Skeletal muscle tissue (tissue), 4 donors: ENCODE data around the gene ABCC4. TPM values are rescaled to one million over a fixed set of nuclear protein-coding genes. Genes with fewer than 3 reads are reported as not detected.

ENCODE experiments used
- H3K27ac ChIP-seq: one replicate; pipeline ENCODE4 v1.7.0; 2013; ENCODE audit warnings: mild to moderate bottlenecking, low read depth, low read length, inconsistent platforms
- H3K27me3 ChIP-seq, 3 donors: one replicate each; pipeline ENCODE4 v1.7.0; 2013; ENCODE audit warnings: low read length in 3 of 3; ENCODE audit not compliant: control insufficient read depth in 3 of 3, insufficient read depth in 3 of 3
- H3K36me3 ChIP-seq, 3 donors: one replicate each; pipeline ENCODE4 v1.7.0; 2013; ENCODE audit warnings: low read length in 3 of 3; ENCODE audit not compliant: control insufficient read depth in 3 of 3, insufficient read depth in 3 of 3
- H3K4me1 ChIP-seq, 3 donors: one replicate each; pipeline ENCODE4 v1.7.0; 2013; ENCODE audit warnings: low read length in 3 of 3, mild to moderate bottlenecking in 3 of 3; ENCODE audit not compliant: control insufficient read depth in 3 of 3, insufficient read depth in 3 of 3
- H3K4me3 ChIP-seq, 3 donors: one replicate each; pipeline ENCODE4 v1.7.0; 2013; ENCODE audit warnings: low read length in 3 of 3
- H3K9ac ChIP-seq, 3 donors: one replicate each; pipeline ENCODE4 v1.7.0; 2013; ENCODE audit warnings: low read length in 3 of 3, mild to moderate bottlenecking in 3 of 3, moderate library complexity in 2 of 3, low read depth in 1 of 3
- H3K9me3 ChIP-seq, 3 donors: one replicate each; pipeline ENCODE4 v1.7.0; 2013; ENCODE audit warnings: low read length in 3 of 3; ENCODE audit not compliant: control insufficient read depth in 3 of 3
- total RNA-seq: library from RNA; depleted of rRNA; stranded (reverse); fragments of >200 nt; gene quantifications from one replicate; pipeline ENCODE4 v1.2.3, GENCODE V29; 2014
- donor health status: Osteomylitis.

Gene ABCC4
- total RNA-seq, 1 donor from 2014 or later: 5.2 TPM

GRCh38 chr13:95003019-95003813 is 298.0 kb downstream of the ABCC4 start:
- Histone ChIP-seq H3K4me3 (peak overlapping the region in 2 of 3 donors; percentile 52 to 54), H3K27me3 (peaks cover 0 to 10% (median 0%) of the 10 kb centered on the region in 3 donors), H3K9ac (peak overlapping the region in 2 of 3 donors; percentile 47 to 68), H3K9me3 (no peaks in the 10 kb centered on the region), H3K4me1 (peaks cover 0 to 8% (median 2%) of the 10 kb centered on the region in 3 donors), H3K27ac (no peak overlapping the region), H3K36me3 (no peaks in the 10 kb centered on the region)

GRCh38 chr13:95002126-95002525 is 299.1 kb downstream of the ABCC4 start:
- H3K36me3 ChIP-seq: no peaks in the 10 kb centered on the region
- no peak overlapping the region for H3K4me3 ChIP-seq
- no peaks in the 10 kb centered on the region for H3K9me3 ChIP-seq
- H3K27me3 ChIP-seq: peaks cover 0 to 10% (median 0%) of the 10 kb centered on the region in 3 donors
- peaks cover 0 to 8% (median 2%) of the 10 kb centered on the region in 3 donors for H3K4me1 ChIP-seq
- H3K27ac ChIP-seq: no peak overlapping the region
- H3K9ac ChIP-seq: no peak overlapping the region

- H3K27ac ChIP-seq: no peak overlapping the region
- no peaks in the 10 kb centered on the region for H3K36me3 ChIP-seq
- H3K4me1 ChIP-seq: peaks cover 0 to 8% (median 2%) of the 10 kb centered on the region in 3 donors
- H3K4me3 ChIP-seq: no peak overlapping the region
- H3K9me3 ChIP-seq: no peaks in the 10 kb centered on the region
- peaks cover 0 to 10% (median 0%) of the 10 kb centered on the region in 3 donors for H3K27me3 ChIP-seq
- no peak overlapping the region for H3K9ac ChIP-seq
Measured at GRCh38 chr13:94999871-95000270, 301.4 kb downstream of the ABCC4 start.

DNA sequence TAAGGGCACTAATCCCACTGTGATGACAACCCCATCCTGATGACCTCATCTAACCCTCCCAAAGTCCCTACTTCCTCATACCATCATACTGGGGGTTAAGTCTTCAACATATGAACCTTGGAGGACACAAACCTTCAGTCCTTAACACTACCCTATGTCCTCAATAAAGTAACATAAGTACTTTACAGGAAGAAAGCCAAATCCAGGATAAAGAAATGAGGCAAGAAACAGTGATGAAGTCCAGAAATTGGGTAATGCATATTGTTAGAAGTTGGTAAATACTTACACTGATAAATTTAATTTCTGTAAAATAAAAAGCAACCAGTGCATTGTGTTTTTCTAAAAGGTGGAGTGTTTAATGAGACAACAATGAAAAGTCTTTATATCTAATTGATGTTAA is 304.1 kb downstream of the ABCC4 start:
- H3K4me3 ChIP-seq: no peak overlapping the region
- no peak overlapping the region for H3K9ac ChIP-seq
- H3K36me3 ChIP-seq: no peaks in the 10 kb centered on the region
- H3K4me1 ChIP-seq: no peaks in the 10 kb centered on the region
- H3K27ac ChIP-seq: no peak overlapping the region
- peaks cover 0 to 12% (median 7%) of the 10 kb centered on the region in 3 donors for H3K27me3 ChIP-seq
- no peaks in the 10 kb centered on the region for H3K9me3 ChIP-seq

GRCh38 chr13:94996445-94996844 is 304.8 kb downstream of the ABCC4 start:
- Histone ChIP-seq H3K9me3 (no peaks in the 10 kb centered on the region), H3K4me3 (no peak overlapping the region), H3K36me3 (no peaks in the 10 kb centered on the region), H3K27me3 (peaks cover 0 to 7% (median 5%) of the 10 kb centered on the region in 3 donors), H3K27ac (no peak overlapping the region), H3K9ac (no peak overlapping the region), H3K4me1 (no peaks in the 10 kb centered on the region)

DNA sequence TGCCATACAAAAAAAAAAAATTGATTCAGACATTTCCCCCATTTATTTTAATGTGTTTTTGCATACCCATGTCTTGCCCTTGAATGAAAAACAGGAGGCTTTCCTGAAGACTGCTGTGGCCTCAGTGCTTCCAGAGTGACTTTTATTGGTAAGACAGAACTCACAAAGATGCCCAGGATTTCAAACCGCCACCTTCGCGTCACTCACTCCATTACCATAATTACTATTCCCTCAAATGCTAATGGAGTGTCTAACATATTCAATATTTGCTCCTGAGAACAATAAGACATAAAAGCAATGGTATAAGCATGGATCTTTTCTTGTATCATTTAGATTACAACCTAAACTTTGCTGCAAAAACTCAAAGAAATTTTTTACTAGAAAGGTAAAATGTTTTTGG is 306.7 kb downstream of the ABCC4 start:
- H3K27me3 ChIP-seq: peaks cover 0 to 13% (median 5%) of the 10 kb centered on the region in 3 donors
- H3K36me3 ChIP-seq: no peaks in the 10 kb centered on the region
- H3K4me1 ChIP-seq: no peaks in the 10 kb centered on the region
- no peaks in the 10 kb centered on the region for H3K9me3 ChIP-seq
- no peak overlapping the region for H3K9ac ChIP-seq
- no peak overlapping the region for H3K27ac ChIP-seq
- no peak overlapping the region for H3K4me3 ChIP-seq

GRCh38 chr13:94993616-94994015 is 307.6 kb downstream of the ABCC4 start:
- Histone ChIP-seq H3K36me3 (no peaks in the 10 kb centered on the region), H3K27ac (no peak overlapping the region), H3K27me3 (peaks cover 0 to 13% (median 5%) of the 10 kb centered on the region in 3 donors), H3K9ac (no peak overlapping the region), H3K4me1 (no peaks in the 10 kb centered on the region), H3K4me3 (no peak overlapping the region), H3K9me3 (no peaks in the 10 kb centered on the region)

- Histone ChIP-seq H3K9me3 (no peaks in the 10 kb centered on the region), H3K4me3 (no peak overlapping the region), H3K9ac (no peak overlapping the region), H3K36me3 (no peaks in the 10 kb centered on the region), H3K27ac (no peak overlapping the region), H3K4me1 (no peaks in the 10 kb centered on the region), H3K27me3 (peaks cover 0 to 13% (median 5%) of the 10 kb centered on the region in 3 donors)
Measured at GRCh38 chr13:94992036-94992960, 309.0 kb downstream of the ABCC4 start.

DNA sequence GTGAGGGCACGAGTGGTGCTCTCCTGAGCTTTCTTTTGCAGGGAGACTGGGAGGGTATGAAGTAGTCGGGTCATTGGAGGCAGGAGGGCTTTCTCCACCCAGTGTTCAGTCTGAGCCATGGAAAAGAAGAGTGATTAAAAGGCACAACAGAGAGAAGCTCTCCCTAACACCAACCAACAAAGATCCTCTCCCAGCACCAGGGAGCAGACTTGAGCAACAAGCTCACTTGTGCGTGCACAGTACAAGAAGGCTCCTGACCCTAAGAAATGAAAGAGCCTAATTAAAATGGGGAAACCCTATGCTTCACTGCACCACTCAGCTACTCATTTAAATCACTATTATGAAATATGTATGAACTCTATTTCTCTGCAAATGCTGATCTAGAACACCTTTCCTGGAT is 312.6 kb downstream of the ABCC4 start:
- H3K27me3 ChIP-seq: peaks cover 0 to 13% (median 3%) of the 10 kb centered on the region in 3 donors
- H3K36me3 ChIP-seq: no peaks in the 10 kb centered on the region
- H3K9me3 ChIP-seq: no peaks in the 10 kb centered on the region
- no peaks in the 10 kb centered on the region for H3K4me1 ChIP-seq
- H3K27ac ChIP-seq: no peak overlapping the region
- no peak overlapping the region for H3K9ac ChIP-seq
- H3K4me3 ChIP-seq: no peak overlapping the region

DNA sequence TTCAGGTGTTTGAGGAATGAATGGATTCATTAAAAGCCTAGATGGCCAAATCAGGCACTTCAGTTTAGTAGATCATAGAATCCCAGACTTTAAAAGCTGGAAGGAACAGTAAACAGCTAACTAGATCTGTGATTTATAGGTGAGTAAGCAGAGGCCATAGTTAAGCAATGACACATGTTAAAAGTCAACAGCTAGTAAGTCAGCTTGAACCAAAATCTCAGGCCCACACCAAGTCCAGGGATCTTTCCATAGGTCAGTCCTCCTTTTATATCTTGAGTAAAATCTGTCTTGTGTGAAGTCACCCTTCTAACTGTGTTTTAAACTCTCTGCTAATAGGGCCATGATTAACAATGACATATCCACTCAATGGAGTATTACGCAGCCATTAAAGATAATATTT is 313.4 kb downstream of the ABCC4 start:
- no peak overlapping the region for H3K4me3 ChIP-seq
- H3K9ac ChIP-seq: no peak overlapping the region
- no peaks in the 10 kb centered on the region for H3K4me1 ChIP-seq
- H3K27me3 ChIP-seq: peaks cover 0 to 12% (median 0%) of the 10 kb centered on the region in 3 donors
- no peaks in the 10 kb centered on the region for H3K9me3 ChIP-seq
- H3K36me3 ChIP-seq: no peaks in the 10 kb centered on the region
- no peak overlapping the region for H3K27ac ChIP-seq
